ENCODE measurements around the gene HAP1. TPM values are rescaled to one million over a fixed set of nuclear protein-coding genes. Genes with fewer than 3 reads are reported as not detected.

HAP1 gene
- polyA plus RNA-seq, 1 of the 3 experiments (the other 2 are of a cell fraction) = 0.18 TPM

GRCh38 chr17:41750862-41751261, 16.4 kb upstream of the HAP1 start (continued):
- TF ChIP-seq, protein P1, sequence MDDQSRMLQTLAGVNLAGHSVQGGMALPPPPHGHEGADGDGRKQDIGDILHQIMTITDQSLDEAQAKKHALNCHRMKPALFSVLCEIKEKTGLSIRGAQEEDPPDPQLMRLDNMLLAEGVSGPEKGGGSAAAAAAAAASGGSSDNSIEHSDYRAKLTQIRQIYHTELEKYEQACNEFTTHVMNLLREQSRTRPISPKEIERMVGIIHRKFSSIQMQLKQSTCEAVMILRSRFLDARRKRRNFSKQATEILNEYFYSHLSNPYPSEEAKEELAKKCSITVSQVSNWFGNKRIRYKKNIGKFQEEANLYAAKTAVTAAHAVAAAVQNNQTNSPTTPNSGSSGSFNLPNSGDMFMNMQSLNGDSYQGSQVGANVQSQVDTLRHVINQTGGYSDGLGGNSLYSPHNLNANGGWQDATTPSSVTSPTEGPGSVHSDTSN (IDR thresholded peaks at IDR 0.05) = no peak
- TF ChIP-seq FOXJ3 (CRISPR knock-in tag; IDR thresholded peaks at IDR 0.05) (no peak), RXRA (IDR thresholded peaks at IDR 0.05; ENCODE audit: borderline replicate concordance, low read depth) (no peak), NRF1 (IDR thresholded peaks at IDR 0.05; ENCODE audit: low read depth, low read length) (no peak)

GRCh38 chr17:41748275-41748674, 13.8 kb upstream of the HAP1 start:
- no peak for DNase-seq
- no peak for TF ChIP-seq MXI1 (IDR thresholded peaks at IDR 0.05; ENCODE audit: low read depth, low read length)
- no peak overlapping the region for H3K9ac ChIP-seq
- H3K4me1 ChIP-seq (ENCODE audit: control insufficient read depth in 1 of 2, insufficient read depth in 2 of 2, low read depth in 1 of 2, low read length in 1 of 2) = no peaks in the 10 kb centered on the region
- no peaks in the 10 kb centered on the region for H4K20me1 ChIP-seq (ENCODE audit: insufficient read depth)
- H3K79me2 ChIP-seq (ENCODE audit: insufficient read depth) = no peaks in the 10 kb centered on the region
- H3K9me3 ChIP-seq = no peaks in the 10 kb centered on the region
- no peak overlapping the region for H3K27ac ChIP-seq (ENCODE audit: low read depth in 2 of 2, low read length in 1 of 2)
- H3K9me2 ChIP-seq = no peaks in the 10 kb centered on the region
- H2AFZ ChIP-seq (ENCODE audit: low read depth) = no peak overlapping the region
- H3K27me3 ChIP-seq (ENCODE audit: insufficient read depth) = no peaks in the 10 kb centered on the region; the same call in 1 of the 2 replicates
- H3F3A ChIP-seq (replicated peaks; ENCODE audit: insufficient read depth) = no peaks in the 10 kb centered on the region
- no peak overlapping the region for H3K4me2 ChIP-seq
- no peaks in the 10 kb centered on the region for H3K36me3 ChIP-seq (replicated peaks in 1 of 2; ENCODE audit: control insufficient read depth in 1 of 2, insufficient read depth in 2 of 2, low read length in 1 of 2)
- ChIA-PET POLR2A (interaction anchor here (0.5 to 0.6 kb wide), 2 partner anchors 269 to 1627 kb away, joined by 3 read pairs; partner anchors contain the start of gene DNAJC7), CTCF (interaction anchor here (24.8 kb wide), 1 partner anchor 55 kb away, joined by 405 read pairs; the partner anchor contains the start of genes FKBP10 and P3H4)
- no peak overlapping the region for H3K4me3 ChIP-seq (ENCODE audit: low read depth in 2 of 2, low read length in 1 of 2)
- 88% methylated on average over 6 of the region's 6 CpGs for WGBS (ENCODE audit: low lambda C conversion rate)

DNA sequence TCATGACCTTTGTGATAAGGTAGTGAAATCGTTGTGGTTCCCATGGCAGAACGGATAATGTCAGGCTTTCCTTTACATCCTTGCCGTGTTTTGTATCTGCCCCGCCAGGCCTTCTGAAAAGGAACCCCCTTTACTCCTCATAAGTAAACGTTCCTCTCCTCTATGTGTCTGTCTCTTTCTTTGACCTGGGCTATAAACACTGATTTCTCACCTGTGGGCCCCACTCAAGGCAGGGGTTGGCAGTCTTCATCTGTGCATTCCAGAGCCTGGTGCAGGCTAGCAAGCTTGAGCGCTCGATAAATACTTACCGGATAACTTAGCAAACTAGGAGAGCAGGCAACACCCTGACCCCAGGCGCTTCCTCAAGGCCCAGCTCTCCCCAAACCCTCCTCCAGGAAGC, 7.3 kb upstream of the HAP1 start:
- ChIA-PET CTCF (interaction anchor here (0.7 to 24.8 kb wide), 5 partner anchors 13 to 218 kb away, joined by 3 to 405 read pairs (median 3); partner anchors contain the start of genes FKBP10, JUP and P3H4), POLR2A (no interaction called here)
- Histone ChIP-seq H3K9me3 (no peaks in the 10 kb centered on the region), H4K20me1 (ENCODE audit: insufficient read depth) (no peaks in the 10 kb centered on the region), H3K27me3 (ENCODE audit: insufficient read depth) (peaks cover 7% of the 10 kb centered on the region), H3K9ac (no peak overlapping the region), H3K4me1 (ENCODE audit: control insufficient read depth in 1 of 2, insufficient read depth in 2 of 2, low read depth in 1 of 2, low read length in 1 of 2) (peaks cover 0 to 4% of the 10 kb centered on the region in 2 experiments; a peak in 1 of 4 replicates), H3K36me3 (replicated peaks in 1 of 2; ENCODE audit: control insufficient read depth in 1 of 2, insufficient read depth in 2 of 2, low read length in 1 of 2) (no peaks in the 10 kb centered on the region), H3K9me2 (no peaks in the 10 kb centered on the region), H3F3A (replicated peaks; ENCODE audit: insufficient read depth) (no peaks in the 10 kb centered on the region), H2AFZ (ENCODE audit: low read depth) (no peak overlapping the region), H3K4me3 (ENCODE audit: low read depth in 2 of 2, low read length in 1 of 2) (no peak overlapping the region), H3K79me2 (ENCODE audit: insufficient read depth) (no peaks in the 10 kb centered on the region), H3K27ac (ENCODE audit: low read depth in 2 of 2, low read length in 1 of 2) (no peak overlapping the region), H3K4me2 (no peak overlapping the region)
- no peak for DNase-seq
- no peak for TF ChIP-seq FOXJ3 (CRISPR knock-in tag; IDR thresholded peaks at IDR 0.05)
- TF ChIP-seq SMC3 (IDR thresholded peaks at IDR 0.05; ENCODE audit: low read depth, low read length) = no peak
- TF ChIP-seq ZBTB33 (IDR thresholded peaks at IDR 0.05; ENCODE audit: borderline replicate concordance, low read depth) = no peak
- TF ChIP-seq EZH2phosphoT487 (IDR thresholded peaks at IDR 0.05; ENCODE audit: borderline replicate concordance, low read depth) = no peak
- TF ChIP-seq JUND (IDR thresholded peaks at IDR 0.05) = no peak
- no peak for TF ChIP-seq TAF1 (IDR thresholded peaks at IDR 0.05; ENCODE audit: borderline replicate concordance, low read depth, low read length)
- no peak for TF ChIP-seq YY1 (IDR thresholded peaks at IDR 0.05; ENCODE audit: low read depth)
- 84% methylated on average over 9 of the region's 9 CpGs for WGBS (ENCODE audit: low lambda C conversion rate)

Measured in SK-N-SH (cell line).